Sigmoid colon (tissue), 7 donors: ENCODE results near the gene PARD3. TPM values are rescaled to one million over a fixed set of nuclear protein-coding genes. Genes with fewer than 3 reads are reported as not detected.

Experiments used
- DNase-seq: peaks from one replicate; pipeline ENCODE4 v3.0.0-alpha.2; 2019
- H3K27ac ChIP-seq, 4 donors: fragments of 200-600 bp; sonication (generic); one replicate each; pipeline ENCODE4 v1.5.1; 2016 to 2019; ENCODE audit warnings: mild to moderate bottlenecking in 1 of 4
- H3K27me3 ChIP-seq, 3 donors: fragments of 200-600 bp; sonication (generic); one replicate each; pipeline ENCODE4 v1.5.1; 2019; ENCODE audit warnings: mild to moderate bottlenecking in 1 of 3
- H3K36me3 ChIP-seq, 4 donors: fragments of 200-600 bp; sonication (generic); one replicate each; pipeline ENCODE4 v1.5.1; 2016 to 2019
- H3K4me1 ChIP-seq, 4 donors: fragments of 200-600 bp; sonication (generic); one replicate each; pipeline ENCODE4 v1.5.1; 2017 to 2019
- H3K4me3 ChIP-seq, 4 donors: fragments of 200-600 bp; sonication (generic); one replicate each; pipeline ENCODE4 v1.5.1; 2017 to 2019; ENCODE audit warnings: mild to moderate bottlenecking in 2 of 4, moderate library complexity in 1 of 4
- H3K9me3 ChIP-seq, 4 donors: fragments of 200-600 bp in 3 of 4; sonication (generic) in 3 of 4; one replicate each; pipeline versions ENCODE4 v1.5.1 to v1.6.1; 2013 to 2019
- EP300 ChIP-seq, 4 donors: sonication (generic); formaldehyde crosslinking; IDR thresholded peaks; one replicate each; pipeline ENCODE4 v1.6.1; 2017; ENCODE audit warnings: antibody characterized with exemption in 4 of 4
- POLR2A ChIP-seq, 2 donors: fragments of 450-650 bp; IDR thresholded peaks; one replicate each; pipeline ENCODE4 v1.6.1; 2016; ENCODE audit warnings: antibody characterized with exemption in 2 of 2, mild to moderate bottlenecking in 2 of 2, moderate library complexity in 2 of 2
- POLR2AphosphoS5 ChIP-seq, 4 donors: sonication (generic); formaldehyde crosslinking; IDR thresholded peaks; one replicate each; pipeline ENCODE4 v1.6.1; 2017; ENCODE audit warnings: antibody characterized with exemption in 4 of 4
- WGBS, 2 donors: extraction: QIAGEN DNeasy Blood & Tissue Kit; methylation state at CpG; one replicate each; pipeline ENCODE4 v1.1.7; 2013; 5-methylcytosine and 5-hydroxymethylcytosine counted together
- intact Hi-C: fragments of 100-400 bp; cut with DNase I; formaldehyde crosslinking; loops from one replicate; pipeline ENCODE4 v1.15.1; 2023
- polyA plus RNA-seq, 3 donors: library from polyadenylated mRNA; stranded (reverse); fragments of 200-250 nt; gene quantifications; one replicate each; pipeline ENCODE4 v1.2.3, GENCODE V29; 2013
- total RNA-seq, 4 donors: library from RNA; depleted of rRNA; stranded (reverse); fragments of >200 nt; gene quantifications; one replicate each; pipeline ENCODE4 v1.1.0, GENCODE V29; 2016
- TF ChIP-seq, protein P1 (sequence below), 4 experiments: fragments of 450-650 bp in 3 of 4; fragments of 200-600 bp in 1 of 4; IDR thresholded peaks; one replicate each; pipeline ENCODE4 v1.5.1; 2016 to 2019; ENCODE audit warnings: antibody characterized with exemption in 4 of 4, mild to moderate bottlenecking in 3 of 4, moderate library complexity in 2 of 4
- donor health status: healthy with polysubstance abuse.
- donor health status: Bipolar disorder and iron deficiency.
- donor health status: healthy.

PARD3 gene
- total and polyA plus RNA-seq, 7 donors: 17.5 to 96.4 (median 75.9) TPM

GRCh38 chr10:34351161-34351560, 463.9 kb downstream of the PARD3 start:
- no peak for DNase-seq
- 86 to 89% methylated on average over 3 of the region's 3 CpGs for WGBS, 2 donors
- H3K4me1 ChIP-seq: peaks cover 0 to 18% (median 11%) of the 10 kb centered on the region in 4 donors
- intact Hi-C loops: no loop called here
- no peak for TF ChIP-seq POLR2AphosphoS5 (IDR thresholded peaks at IDR 0.05)
- TF ChIP-seq POLR2A (IDR thresholded peaks at IDR 0.05): no peak
- no peak for TF ChIP-seq EP300 (IDR thresholded peaks at IDR 0.05)
- TF ChIP-seq, protein P1, sequence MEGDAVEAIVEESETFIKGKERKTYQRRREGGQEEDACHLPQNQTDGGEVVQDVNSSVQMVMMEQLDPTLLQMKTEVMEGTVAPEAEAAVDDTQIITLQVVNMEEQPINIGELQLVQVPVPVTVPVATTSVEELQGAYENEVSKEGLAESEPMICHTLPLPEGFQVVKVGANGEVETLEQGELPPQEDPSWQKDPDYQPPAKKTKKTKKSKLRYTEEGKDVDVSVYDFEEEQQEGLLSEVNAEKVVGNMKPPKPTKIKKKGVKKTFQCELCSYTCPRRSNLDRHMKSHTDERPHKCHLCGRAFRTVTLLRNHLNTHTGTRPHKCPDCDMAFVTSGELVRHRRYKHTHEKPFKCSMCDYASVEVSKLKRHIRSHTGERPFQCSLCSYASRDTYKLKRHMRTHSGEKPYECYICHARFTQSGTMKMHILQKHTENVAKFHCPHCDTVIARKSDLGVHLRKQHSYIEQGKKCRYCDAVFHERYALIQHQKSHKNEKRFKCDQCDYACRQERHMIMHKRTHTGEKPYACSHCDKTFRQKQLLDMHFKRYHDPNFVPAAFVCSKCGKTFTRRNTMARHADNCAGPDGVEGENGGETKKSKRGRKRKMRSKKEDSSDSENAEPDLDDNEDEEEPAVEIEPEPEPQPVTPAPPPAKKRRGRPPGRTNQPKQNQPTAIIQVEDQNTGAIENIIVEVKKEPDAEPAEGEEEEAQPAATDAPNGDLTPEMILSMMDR (IDR thresholded peaks at IDR 0.05): no peak
- no peak overlapping the region for H3K27ac ChIP-seq
- H3K9me3 ChIP-seq: no peaks in the 10 kb centered on the region
- no peaks in the 10 kb centered on the region for H3K27me3 ChIP-seq
- no peaks in the 10 kb centered on the region for H3K36me3 ChIP-seq
- H3K4me3 ChIP-seq: no peak overlapping the region

GRCh38 chr10:34348917-34349485, 466.1 kb downstream of the PARD3 start:
- 93 to 94% methylated on average over 7 of the region's 7 CpGs for WGBS, 2 donors
- H3K27me3 ChIP-seq: no peaks in the 10 kb centered on the region
- no peak overlapping the region for H3K27ac ChIP-seq
- no peaks in the 10 kb centered on the region for H3K36me3 ChIP-seq
- DNase-seq: no peak
- peaks cover 0 to 20% (median 12%) of the 10 kb centered on the region in 4 donors for H3K4me1 ChIP-seq
- intact Hi-C loops: no loop called here
- H3K4me3 ChIP-seq: no peak overlapping the region
- no peaks in the 10 kb centered on the region for H3K9me3 ChIP-seq
- TF ChIP-seq, protein P1 (IDR thresholded peaks at IDR 0.05): no peak
- TF ChIP-seq POLR2A (IDR thresholded peaks at IDR 0.05) (no peak), EP300 (IDR thresholded peaks at IDR 0.05) (no peak), POLR2AphosphoS5 (IDR thresholded peaks at IDR 0.05) (no peak)

DNA sequence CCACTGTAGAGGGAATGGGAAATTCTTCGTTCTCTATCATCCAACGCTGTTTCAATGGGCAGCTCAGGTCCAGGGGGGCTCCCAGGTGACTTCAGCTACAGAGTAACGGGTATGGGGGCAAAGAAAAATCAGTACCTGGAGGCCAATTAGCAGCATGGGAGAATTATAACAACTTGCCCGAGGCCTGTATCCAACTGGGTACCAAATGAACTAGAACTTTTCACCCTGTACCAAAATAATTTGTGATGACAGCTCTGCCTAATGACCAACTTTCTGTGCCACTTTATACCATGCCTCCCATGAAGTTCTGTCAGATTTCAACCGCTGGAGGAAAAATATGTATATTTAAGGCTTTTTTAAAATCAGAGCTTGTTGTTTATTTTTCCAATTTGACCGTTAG, 467.1 kb downstream of the PARD3 start:
- Histone ChIP-seq H3K4me1 (peaks cover 0 to 20% (median 12%) of the 10 kb centered on the region in 4 donors), H3K9me3 (no peaks in the 10 kb centered on the region), H3K27ac (no peak overlapping the region), H3K36me3 (no peaks in the 10 kb centered on the region), H3K27me3 (no peaks in the 10 kb centered on the region), H3K4me3 (no peak overlapping the region)
- TF ChIP-seq, protein P1 (IDR thresholded peaks at IDR 0.05): no peak
- TF ChIP-seq POLR2A (IDR thresholded peaks at IDR 0.05) (no peak), POLR2AphosphoS5 (IDR thresholded peaks at IDR 0.05) (no peak), EP300 (IDR thresholded peaks at IDR 0.05) (no peak)
- intact Hi-C loops: no loop called here
- DNase-seq: no peak
- WGBS, 2 donors: 88 to 93% methylated on average over 6 of the region's 6 CpGs

GRCh38 chr10:34347131-34347530, 468.0 kb downstream of the PARD3 start:
- 87 to 96% methylated on average over 3 of the region's 3 CpGs for WGBS, 2 donors
- no peaks in the 10 kb centered on the region for H3K27me3 ChIP-seq
- TF ChIP-seq, protein P1 (IDR thresholded peaks at IDR 0.05): no peak
- TF ChIP-seq POLR2A (IDR thresholded peaks at IDR 0.05): no peak
- no peak for TF ChIP-seq EP300 (IDR thresholded peaks at IDR 0.05)
- TF ChIP-seq POLR2AphosphoS5 (IDR thresholded peaks at IDR 0.05): no peak
- intact Hi-C loops: no loop called here
- no peaks in the 10 kb centered on the region for H3K36me3 ChIP-seq
- DNase-seq: no peak
- no peak overlapping the region for H3K4me3 ChIP-seq
- H3K4me1 ChIP-seq: peaks cover 0 to 20% (median 12%) of the 10 kb centered on the region in 4 donors
- H3K9me3 ChIP-seq: no peaks in the 10 kb centered on the region
- peak overlapping the region in 1 of 4 donors; percentile 28 for H3K27ac ChIP-seq
